HEK293T (cell line): ENCODE results near the gene ABR.

Experiments used
- BHLHE40 ChIP-seq: fragments of 450-650 bp; IDR thresholded peaks from 2 replicates; pipeline ENCODE4 v1.6.1; 2016; ENCODE audit warnings: mild to moderate bottlenecking, moderate library complexity, borderline replicate concordance
- ELF4 ChIP-seq: fragments of 450-650 bp; IDR thresholded peaks from 2 replicates; pipeline ENCODE4 v1.6.1; 2017; ENCODE audit warnings: antibody characterized with exemption
- FOXA1 ChIP-seq: fragments of 450-650 bp; IDR thresholded peaks from 2 replicates; pipeline ENCODE4 v1.6.1; 2016; ENCODE audit warnings: mild to moderate bottlenecking
- FOXK2 ChIP-seq: fragments of 450-650 bp; IDR thresholded peaks from 2 replicates; pipeline ENCODE4 v1.6.1; 2016; ENCODE audit warnings: mild to moderate bottlenecking
- L3MBTL2 ChIP-seq: fragments of 450-650 bp; conservative IDR thresholded peaks from 2 replicates; pipeline ENCODE4 v1.6.1; 2016; ENCODE audit warnings: mild to moderate bottlenecking
- LEF1 ChIP-seq: fragments of 450-650 bp; IDR thresholded peaks from 2 replicates; pipeline ENCODE4 v1.6.1; 2017; ENCODE audit warnings: mild to moderate bottlenecking, borderline replicate concordance
- PKNOX1 ChIP-seq: fragments of 450-650 bp; IDR thresholded peaks from 2 replicates; pipeline ENCODE4 v1.6.1; 2016

- no peak for TF ChIP-seq L3MBTL2
- no peak for TF ChIP-seq LEF1
- TF ChIP-seq FOXK2, result no peak
- no peak for TF ChIP-seq ELF4
- TF ChIP-seq FOXA1, result no peak
- TF ChIP-seq BHLHE40, result no peak
- no peak for TF ChIP-seq PKNOX1
Measured at GRCh38 chr17:1049446-1050225, 130.1 kb downstream of the ABR start.
